Endothelial cell of umbilical vein (primary cell): Measurements from ENCODE around the gene PRR5L. TPM values are rescaled to one million over a fixed set of nuclear protein-coding genes. Genes with fewer than 3 reads are reported as not detected.

Source experiments
- BruUV-seq: library from RNA; stranded (reverse); fragments of 400-500 nt; replicated peaks from 2 replicates; lab custom pipeline; 2021; lab: Mats Ljungman, UMichigan
- CTCF ChIA-PET: fragments of 300-600, 350-600 bp; sonication (Branson Sonifier 250); formaldehyde crosslinking; loops from one replicate; lab custom pipeline; 2021; ENCODE audit warnings: antibody characterized with exemption, inconsistent platforms; lab: Charles Lee
- POLR2A ChIA-PET: fragments of 300-600, 350-600 bp; sonication (Branson Sonifier 250); formaldehyde crosslinking; loops from one replicate; lab custom pipeline; 2021; ENCODE audit warnings: antibody characterized with exemption, inconsistent platforms; lab: Charles Lee
- DNase-seq: peaks from one replicate; pipeline ENCODE4 v3.0.0-alpha.2; 2011; ENCODE audit warnings: low read depth, low spot score
- FAIRE-seq: peaks from 2 replicates; lab custom pipeline; 2011; peaks lifted over from hg19 to GRCh38; lab: Jason Lieb, UNC
- H2AFZ ChIP-seq: 2 replicates; pipeline ENCODE4 v1.6.0; 2012; ENCODE audit warnings: low read depth, low read length, control low read depth, inconsistent platforms
- H3K27ac ChIP-seq: 2 replicates; pipeline ENCODE4 v1.5.1; 2011; ENCODE audit warnings: low read depth, mild to moderate bottlenecking, control low read depth, low read length, moderate library complexity; ENCODE audit not compliant: insufficient read depth
- H3K27me3 ChIP-seq, 2 experiments: 2 replicates each; pipeline versions ENCODE4 v1.6.0 to v1.6.1; 2011; ENCODE audit warnings: low read length in 2 of 2, mixed read lengths in 1 of 2; ENCODE audit not compliant: control insufficient read depth in 2 of 2, insufficient read depth in 2 of 2
- H3K36me3 ChIP-seq, 2 experiments: 2 replicates in 1 of 2; 3 replicates in 1 of 2; pipeline ENCODE4 v1.5.1; 2011; ENCODE audit warnings: low read length in 2 of 2, mild to moderate bottlenecking in 1 of 2, moderate library complexity in 1 of 2; ENCODE audit not compliant: control insufficient read depth in 2 of 2, insufficient read depth in 2 of 2; ENCODE audit errors: extremely low read depth in 1 of 2
- H3K4me1 ChIP-seq: 3 replicates; pipeline ENCODE4 v1.5.1; 2011; ENCODE audit warnings: mild to moderate bottlenecking, low read length; ENCODE audit not compliant: control insufficient read depth, insufficient read depth; ENCODE audit errors: extremely low read depth
- H3K4me2 ChIP-seq: 2 replicates; pipeline ENCODE4 v1.6.1; 2011; ENCODE audit warnings: low read length, control low read depth, mixed read lengths; ENCODE audit not compliant: insufficient read depth
- H3K4me3 ChIP-seq, 3 experiments: fragments of 200-600 bp in 1 of 3; sonication (generic), shearing (Covaris generic) in 1 of 3; replicated peaks in 1 of 3; 2 replicates each; pipeline ENCODE4 v1.5.1; 2011 to 2016; ENCODE audit warnings: control low read depth in 3 of 3, low read length in 3 of 3, mild to moderate bottlenecking in 2 of 3, inconsistent platforms in 1 of 3, low read depth in 1 of 3, moderate library complexity in 1 of 3; ENCODE audit not compliant: insufficient read depth in 1 of 3
- H3K79me2 ChIP-seq: 2 replicates; pipeline ENCODE4 v1.6.0; 2012; ENCODE audit warnings: low read length, inconsistent platforms; ENCODE audit not compliant: control insufficient read depth, insufficient read depth
- H3K9ac ChIP-seq: replicated peaks from 2 replicates; pipeline ENCODE3; 2011; ENCODE audit warnings: low read length, control low read depth; ENCODE audit not compliant: insufficient read depth; ENCODE audit errors: extremely low read depth
- H3K9me1 ChIP-seq: replicated peaks from 3 replicates; pipeline ENCODE4 v1.6.0; 2011; ENCODE audit warnings: mild to moderate bottlenecking, low read length; ENCODE audit not compliant: control insufficient read depth, insufficient read depth; ENCODE audit errors: extremely low read depth
- H3K9me3 ChIP-seq: replicated peaks from 2 replicates; pipeline ENCODE4 v1.5.1; 2012; ENCODE audit warnings: low read length, inconsistent platforms; ENCODE audit not compliant: control insufficient read depth, insufficient read depth
- H4K20me1 ChIP-seq: replicated peaks from 2 replicates; pipeline ENCODE3; 2011; ENCODE audit warnings: mild to moderate bottlenecking, low read length; ENCODE audit not compliant: control insufficient read depth, insufficient read depth; ENCODE audit errors: extremely low read depth
- CTCF ChIP-seq, 2 donors: IDR thresholded peaks; 1 replicate in 1 of 2; 2 replicates in 1 of 2; pipeline ENCODE4 v1.5.1; 2011; ENCODE audit warnings: low read length in 2 of 2, mild to moderate bottlenecking in 2 of 2, moderate library complexity in 2 of 2, control low read depth in 1 of 2, inconsistent platforms in 1 of 2, low read depth in 1 of 2; ENCODE audit not compliant: insufficient read depth in 1 of 2; ENCODE audit errors: extremely low read depth in 1 of 2
- EZH2 ChIP-seq: IDR thresholded peaks from 2 replicates; pipeline ENCODE4 v1.6.1; 2012; ENCODE audit warnings: borderline replicate concordance, low read depth, mild to moderate bottlenecking, moderate library complexity, low read length, inconsistent platforms; ENCODE audit not compliant: severe bottlenecking
- FOS ChIP-seq: IDR thresholded peaks from 2 replicates; pipeline ENCODE4 v1.6.1; 2011; ENCODE audit warnings: mild to moderate bottlenecking, low read length, moderate library complexity, borderline replicate concordance; ENCODE audit not compliant: insufficient read depth
- GATA2 ChIP-seq: IDR thresholded peaks from 2 replicates; pipeline ENCODE4 v1.7.0; 2011; ENCODE audit warnings: low read depth, mild to moderate bottlenecking, moderate library complexity, mixed read lengths, low read length; ENCODE audit not compliant: insufficient read length, insufficient read depth
- JUN ChIP-seq: IDR thresholded peaks from 2 replicates; pipeline ENCODE4 v1.6.1; 2011; ENCODE audit warnings: borderline replicate concordance, low read depth; ENCODE audit not compliant: insufficient read length, insufficient read depth
- MAX ChIP-seq: IDR thresholded peaks from 2 replicates; pipeline ENCODE4 v1.6.1; 2011; ENCODE audit not compliant: insufficient read depth, insufficient read length
- MYC ChIP-seq: IDR thresholded peaks from one replicate; pipeline ENCODE4 v1.6.1; 2011; ENCODE audit warnings: mild to moderate bottlenecking, low read depth, low read length
- POLR2A ChIP-seq: IDR thresholded peaks from 2 replicates; pipeline ENCODE4 v1.6.1; 2012; ENCODE audit warnings: low read depth, mild to moderate bottlenecking, control low read depth, low read length
- POLR2AphosphoS5 ChIP-seq: IDR thresholded peaks from 2 replicates; pipeline ENCODE4 v1.6.1; 2012; ENCODE audit warnings: low read depth, mild to moderate bottlenecking, control low read depth, low read length, moderate library complexity; ENCODE audit not compliant: insufficient read depth
- dilution Hi-C: fragments of 300-500 bp; cut with MboI; formaldehyde crosslinking; loops from one replicate; pipeline ENCODE4 v1.15.0; 2019; ENCODE audit warnings: low sequenced_read_pairs; ENCODE audit not compliant: extremely low pct_ligation_motif_present
- intact Hi-C: fragments of 100-400 bp; cut with micrococcal nuclease; formaldehyde crosslinking; loops from one replicate; pipeline ENCODE4 v1.10.0; 2022
- polyA plus RNA-seq, 4 experiments: library from polyadenylated mRNA; depleted of rRNA in 3 of 4; stranded (reverse) in 3 of 4; unstranded in 1 of 4; fragments of >200 nt; gene quantifications; 2 replicates each; pipeline versions ENCODE4 v1.2.1 to v1.2.3, GENCODE V29; 2011 to 2012; ENCODE audit warnings: missing spikeins in 1 of 4
- total RNA-seq: library from RNA; stranded (reverse); gene quantifications from 2 replicates; pipeline ENCODE4 v1.2.3, GENCODE V29; 2021

Gene PRR5L
- total and polyA plus RNA-seq, 2 donors (not counting 3 experiments of a cell fraction or from before 2014, with no cell fraction given): 2.5 to 6.1 TPM

GRCh38 chr11:36333897-36334296, 37.8 kb downstream of the PRR5L start:
- TF ChIP-seq CTCF (IDR thresholded peaks at IDR 0.05; ENCODE audit: extremely low read depth in 1 of 2, insufficient read depth in 1 of 2, low read depth in 1 of 2, low read length in 2 of 2): no peak
- TF ChIP-seq MYC: no peak
- no peak for TF ChIP-seq MAX
- no peak for TF ChIP-seq POLR2AphosphoS5
- no peak for TF ChIP-seq FOS
- TF ChIP-seq GATA2: no peak
- no peak for TF ChIP-seq POLR2A
- TF ChIP-seq JUN: no peak
- TF ChIP-seq EZH2: no peak
- Histone ChIP-seq H3K4me2 (no peak overlapping the region), H3K79me2 (no peaks in the 10 kb centered on the region), H3K9ac (no peak overlapping the region), H2AFZ (no peak overlapping the region), H4K20me1 (no peaks in the 10 kb centered on the region), H3K36me3 (no peaks in the 10 kb centered on the region), H3K9me3 (no peaks in the 10 kb centered on the region), H3K9me1 (no peaks in the 10 kb centered on the region), H3K4me1 (peaks cover 7% of the 10 kb centered on the region), H3K27me3 (peaks cover 9 to 13% of the 10 kb centered on the region in 2 experiments), H3K4me3 (no peak overlapping the region), H3K27ac (no peak overlapping the region)
- intact Hi-C loops (no loop called here), dilution Hi-C loops (no loop called here)
- FAIRE-seq (peak; percentile 44), DNase-seq (peak; percentile 26)
- no TSS peak for BruUV-seq
- ChIA-PET POLR2A (no interaction called here), CTCF (no interaction called here)
